KMS-11 (cell line): Measurements from ENCODE around the gene THBS4.

Source experiments
- H2AFZ ChIP-seq: fragments of 200-600 bp; sonication (generic); 2 replicates; pipeline ENCODE4 v1.6.1; 2016; ENCODE audit warnings: antibody characterized with exemption, mixed run types, low read depth
- H3K27ac ChIP-seq: fragments of 200-600 bp; sonication (generic); 2 replicates; pipeline ENCODE4 v1.6.1; 2016; ENCODE audit warnings: mild to moderate bottlenecking, mixed run types
- H3K27me3 ChIP-seq: fragments of 200-600 bp; sonication (generic); 2 replicates; pipeline ENCODE4 v1.6.1; 2017; ENCODE audit warnings: mild to moderate bottlenecking, low read depth, mixed run types, moderate library complexity; ENCODE audit not compliant: insufficient read depth
- H3K36me3 ChIP-seq: fragments of 200-600 bp; sonication (generic); 2 replicates; pipeline ENCODE4 v1.6.1; 2017; ENCODE audit warnings: mild to moderate bottlenecking, mixed run types; ENCODE audit not compliant: insufficient read depth
- H3K4me1 ChIP-seq: fragments of 200-600 bp; sonication (generic); 2 replicates; pipeline ENCODE4 v1.6.1; 2016; ENCODE audit warnings: mild to moderate bottlenecking, low read depth, mixed run types; ENCODE audit not compliant: poor library complexity, severe bottlenecking
- H3K4me2 ChIP-seq: fragments of 200-600 bp; sonication (generic); 2 replicates; pipeline ENCODE4 v1.7.0; 2016; ENCODE audit warnings: mild to moderate bottlenecking, mixed run types
- H3K4me3 ChIP-seq: fragments of 200-600 bp; sonication (generic); IDR thresholded peaks from 2 replicates; pipeline ENCODE4 v1.6.1; 2017; ENCODE audit warnings: low read depth, low read length, mixed read lengths; ENCODE audit not compliant: insufficient read depth
- H3K79me2 ChIP-seq: fragments of 200-600 bp; sonication (generic); 2 replicates; pipeline ENCODE4 v1.6.1; 2016; ENCODE audit warnings: low read depth, mixed run types; ENCODE audit not compliant: insufficient read depth
- H3K9ac ChIP-seq: fragments of 200-600 bp; sonication (generic); 2 replicates; pipeline ENCODE4 v1.6.1; 2016; ENCODE audit warnings: mild to moderate bottlenecking, mixed run types
- H4K20me1 ChIP-seq: fragments of 200-600 bp; sonication (generic); 2 replicates; pipeline ENCODE4 v1.6.1; 2016; ENCODE audit warnings: mild to moderate bottlenecking, mixed run types; ENCODE audit not compliant: insufficient read depth
- TF ChIP-seq, protein P1 (sequence below): fragments of 200-600 bp; sonication (generic); conservative IDR thresholded peaks from 2 replicates; pipeline ENCODE4 v1.6.1; 2017; ENCODE audit warnings: low read depth, mild to moderate bottlenecking, antibody characterized with exemption, low read length, moderate library complexity, mixed read lengths

Gene THBS4

DNA sequence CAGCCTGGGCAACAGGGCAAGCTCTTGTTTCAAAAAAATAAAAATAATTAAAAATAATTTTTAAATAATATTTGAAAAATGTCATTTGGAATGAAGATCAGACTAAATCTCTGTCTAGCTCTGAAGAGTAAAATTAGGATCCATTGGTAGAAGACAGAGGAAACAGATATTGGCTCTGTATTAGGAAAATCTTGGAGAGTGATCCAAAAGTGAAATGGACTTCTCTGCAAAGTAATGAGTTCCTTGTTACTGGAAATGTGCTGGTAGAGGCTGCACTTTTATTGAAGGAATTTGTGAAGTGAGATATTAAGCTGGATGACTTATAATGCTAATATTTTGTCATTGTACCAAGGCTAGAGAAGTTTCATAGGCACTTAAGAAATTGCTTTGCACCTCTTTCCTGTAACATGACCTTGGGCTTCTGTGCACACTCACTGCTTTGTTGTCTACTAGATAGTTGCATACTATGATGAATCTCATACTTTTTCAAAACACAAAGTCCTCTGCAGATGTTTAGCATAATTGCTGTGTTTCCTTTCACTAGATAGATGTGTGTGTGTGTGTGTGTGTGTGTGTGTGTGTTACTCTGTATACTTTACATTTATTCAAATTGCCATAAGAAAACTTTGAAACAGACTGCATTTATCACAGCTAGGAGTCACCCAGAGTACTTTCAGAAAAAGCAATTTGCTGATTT is 13.1 kb downstream of the THBS4 start:
- no peaks in the 10 kb centered on the region for H4K20me1 ChIP-seq
- no peaks in the 10 kb centered on the region for H3K4me1 ChIP-seq
- H3K9ac ChIP-seq: no peak overlapping the region
- H3K27ac ChIP-seq: no peak overlapping the region
- H3K4me2 ChIP-seq: no peak overlapping the region
- no peaks in the 10 kb centered on the region for H3K36me3 ChIP-seq
- TF ChIP-seq, protein P1, sequence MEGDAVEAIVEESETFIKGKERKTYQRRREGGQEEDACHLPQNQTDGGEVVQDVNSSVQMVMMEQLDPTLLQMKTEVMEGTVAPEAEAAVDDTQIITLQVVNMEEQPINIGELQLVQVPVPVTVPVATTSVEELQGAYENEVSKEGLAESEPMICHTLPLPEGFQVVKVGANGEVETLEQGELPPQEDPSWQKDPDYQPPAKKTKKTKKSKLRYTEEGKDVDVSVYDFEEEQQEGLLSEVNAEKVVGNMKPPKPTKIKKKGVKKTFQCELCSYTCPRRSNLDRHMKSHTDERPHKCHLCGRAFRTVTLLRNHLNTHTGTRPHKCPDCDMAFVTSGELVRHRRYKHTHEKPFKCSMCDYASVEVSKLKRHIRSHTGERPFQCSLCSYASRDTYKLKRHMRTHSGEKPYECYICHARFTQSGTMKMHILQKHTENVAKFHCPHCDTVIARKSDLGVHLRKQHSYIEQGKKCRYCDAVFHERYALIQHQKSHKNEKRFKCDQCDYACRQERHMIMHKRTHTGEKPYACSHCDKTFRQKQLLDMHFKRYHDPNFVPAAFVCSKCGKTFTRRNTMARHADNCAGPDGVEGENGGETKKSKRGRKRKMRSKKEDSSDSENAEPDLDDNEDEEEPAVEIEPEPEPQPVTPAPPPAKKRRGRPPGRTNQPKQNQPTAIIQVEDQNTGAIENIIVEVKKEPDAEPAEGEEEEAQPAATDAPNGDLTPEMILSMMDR: no peak
- no peak overlapping the region for H3K4me3 ChIP-seq
- H3K79me2 ChIP-seq: no peaks in the 10 kb centered on the region
- H2AFZ ChIP-seq: no peak overlapping the region
- H3K27me3 ChIP-seq: no peaks in the 10 kb centered on the region

DNA sequence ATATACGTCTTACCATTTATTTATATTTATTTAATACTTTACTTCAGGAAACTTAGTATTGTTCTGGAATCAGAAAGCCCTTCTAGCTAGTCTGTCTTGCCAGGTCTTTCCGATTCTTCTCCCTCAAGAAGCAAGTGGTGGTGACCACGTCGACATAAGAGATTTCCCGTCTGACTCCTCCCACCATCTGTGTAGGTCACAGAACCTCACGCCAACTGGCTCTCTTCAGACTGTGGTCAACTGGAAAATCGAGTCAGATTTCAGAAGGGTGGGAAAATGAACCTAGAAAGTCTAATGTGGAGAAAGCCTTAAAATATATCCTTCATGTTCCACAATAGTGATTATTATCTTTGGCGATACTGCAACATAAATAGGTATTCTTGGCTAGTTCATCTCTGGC is 17.3 kb downstream of the THBS4 start:
- TF ChIP-seq, protein P1: no peak
- Histone ChIP-seq H3K4me2 (no peak overlapping the region), H3K36me3 (no peaks in the 10 kb centered on the region), H2AFZ (no peak overlapping the region), H3K27ac (no peak overlapping the region), H3K79me2 (no peaks in the 10 kb centered on the region), H3K9ac (no peak overlapping the region), H3K4me1 (no peaks in the 10 kb centered on the region), H3K27me3 (no peaks in the 10 kb centered on the region), H4K20me1 (no peaks in the 10 kb centered on the region), H3K4me3 (no peak overlapping the region)

DNA sequence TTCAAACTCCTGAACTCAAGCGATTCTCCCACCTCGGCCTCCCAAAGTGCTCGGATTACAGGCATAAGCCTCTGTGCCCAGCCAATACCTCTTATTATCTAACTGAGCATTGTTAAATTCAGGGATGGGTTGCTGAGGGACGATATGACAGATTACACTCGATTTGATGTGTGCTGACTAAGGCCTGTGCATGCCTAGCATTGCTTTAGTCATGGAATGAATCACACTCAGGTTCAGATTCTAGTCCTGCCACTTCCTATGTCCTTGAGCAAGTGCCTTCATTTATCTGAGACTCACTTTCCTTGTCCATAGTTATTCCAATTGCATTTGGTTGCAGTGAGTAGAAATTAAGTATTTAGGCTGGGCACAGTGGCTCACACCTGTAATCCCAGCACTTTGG is 19.5 kb downstream of the THBS4 start:
- no peaks in the 10 kb centered on the region for H4K20me1 ChIP-seq
- no peak overlapping the region for H3K4me2 ChIP-seq
- no peaks in the 10 kb centered on the region for H3K79me2 ChIP-seq
- H2AFZ ChIP-seq: no peak overlapping the region
- TF ChIP-seq, protein P1: no peak
- no peak overlapping the region for H3K4me3 ChIP-seq
- no peaks in the 10 kb centered on the region for H3K27me3 ChIP-seq
- H3K9ac ChIP-seq: no peak overlapping the region
- H3K27ac ChIP-seq: no peak overlapping the region
- H3K4me1 ChIP-seq: no peaks in the 10 kb centered on the region
- H3K36me3 ChIP-seq: no peaks in the 10 kb centered on the region

DNA sequence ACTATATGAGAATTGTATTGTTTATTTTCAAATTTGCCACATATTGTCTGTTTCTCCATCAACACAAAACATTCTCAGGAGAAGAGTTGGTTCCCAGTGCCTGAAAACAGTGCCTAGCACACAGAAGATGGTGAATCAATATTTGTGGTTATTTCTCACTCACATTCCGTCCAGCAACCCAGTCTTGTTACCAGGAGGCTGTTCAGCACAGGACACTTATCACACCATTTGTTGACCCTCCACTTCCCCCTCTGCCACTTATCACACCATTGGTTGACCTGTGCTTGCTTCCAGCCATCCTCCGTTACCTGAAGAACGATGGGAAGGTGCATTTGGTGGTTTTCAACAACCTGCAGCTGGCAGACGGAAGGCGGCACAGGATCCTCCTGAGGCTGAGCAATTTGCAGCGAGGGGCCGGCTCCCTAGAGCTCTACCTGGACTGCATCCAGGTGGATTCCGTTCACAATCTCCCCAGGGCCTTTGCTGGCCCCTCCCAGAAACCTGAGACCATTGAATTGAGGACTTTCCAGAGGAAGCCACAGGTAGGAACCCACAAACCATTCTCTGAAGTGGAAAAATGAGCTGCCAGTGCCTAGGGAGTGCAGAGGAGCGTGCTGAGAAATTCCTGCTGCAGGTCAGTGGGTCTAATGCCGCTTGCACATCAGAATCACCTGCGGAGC is 20.5 kb downstream of the THBS4 start:
- no peaks in the 10 kb centered on the region for H4K20me1 ChIP-seq
- no peak overlapping the region for H3K9ac ChIP-seq
- H3K4me2 ChIP-seq: no peak overlapping the region
- no peak overlapping the region for H3K27ac ChIP-seq
- no peak overlapping the region for H2AFZ ChIP-seq
- no peaks in the 10 kb centered on the region for H3K4me1 ChIP-seq
- no peak overlapping the region for H3K4me3 ChIP-seq
- TF ChIP-seq, protein P1: no peak
- no peaks in the 10 kb centered on the region for H3K36me3 ChIP-seq
- no peaks in the 10 kb centered on the region for H3K79me2 ChIP-seq
- H3K27me3 ChIP-seq: no peaks in the 10 kb centered on the region
